ENCODE data around the gene NUFIP2.
"Not testable (repeated sequence)": the region's sequence is repeated elsewhere in the genome, so short reads cannot be mapped to it uniquely, and the experiment has no call there.

NUFIP2 gene

DNA sequence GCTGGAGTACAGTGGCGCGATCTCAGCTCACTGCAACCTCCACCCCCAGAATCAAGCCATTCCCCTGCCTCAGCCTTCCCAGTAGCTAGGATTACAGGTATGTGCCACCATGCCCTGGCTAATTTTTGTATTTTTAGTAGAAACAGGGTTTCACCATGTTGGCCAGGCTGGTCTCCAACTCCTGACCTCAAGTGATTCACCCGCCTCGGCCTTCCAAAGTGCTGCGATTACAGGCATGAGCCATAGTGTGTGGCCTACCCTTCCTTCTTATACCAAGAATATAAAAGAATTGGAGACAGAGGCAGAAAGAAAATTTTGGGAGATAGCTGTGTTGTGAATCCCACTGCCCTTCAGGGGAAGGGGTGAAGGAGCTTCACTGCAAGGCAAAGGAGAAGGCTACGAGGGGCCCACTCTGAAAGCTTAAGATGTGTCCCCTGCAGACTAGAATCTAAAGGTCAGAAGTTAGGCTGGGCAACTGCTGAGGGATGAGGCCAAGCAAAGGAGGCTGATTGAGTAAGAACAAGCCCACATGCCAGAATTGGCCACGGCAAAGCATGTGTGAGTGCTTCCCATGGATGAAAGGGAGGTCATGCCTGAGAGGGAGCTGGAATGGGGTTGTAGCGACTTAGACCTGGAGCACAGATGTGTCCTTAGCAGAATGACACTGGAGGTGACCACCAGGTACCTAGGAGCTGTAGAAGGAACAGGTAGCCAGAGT is 55.7 kb downstream of the NUFIP2 start:
- no peak for DNase-seq (ENCODE audit: low read depth in 2 of 2)

DNA sequence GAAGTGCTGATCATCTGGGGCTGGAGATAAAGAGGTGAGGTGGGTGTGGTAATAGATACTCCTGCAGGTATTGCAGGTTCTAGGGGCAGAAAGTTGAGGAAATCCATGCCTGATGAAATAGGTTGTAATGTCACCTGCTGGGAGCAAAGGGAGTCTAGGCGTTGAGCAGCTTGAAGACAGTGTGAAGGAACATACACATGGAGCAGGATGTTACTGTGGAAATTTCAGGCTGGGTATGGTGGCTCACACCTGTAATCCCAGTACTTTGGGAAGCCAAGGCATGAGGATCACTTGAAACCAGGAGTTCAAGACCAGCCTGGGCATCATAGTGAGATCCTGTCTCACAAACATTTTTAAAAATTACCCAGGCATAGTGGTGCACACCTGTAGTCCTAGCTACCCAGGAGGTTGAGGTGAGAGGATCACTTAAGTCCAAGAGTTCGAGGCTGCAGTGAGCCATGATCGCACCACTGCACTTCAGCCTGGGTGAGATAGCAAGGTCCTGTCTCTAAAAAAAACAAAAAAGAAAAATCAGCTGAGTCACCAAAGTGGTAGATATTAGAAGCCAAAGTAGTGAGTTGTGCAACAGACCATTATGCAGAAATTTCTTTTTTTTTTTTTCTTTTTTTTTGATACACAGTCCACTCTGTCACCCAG is 56.3 kb downstream of the NUFIP2 start:
- DNase-seq (ENCODE audit: low read depth in 2 of 2): no peak

DNA sequence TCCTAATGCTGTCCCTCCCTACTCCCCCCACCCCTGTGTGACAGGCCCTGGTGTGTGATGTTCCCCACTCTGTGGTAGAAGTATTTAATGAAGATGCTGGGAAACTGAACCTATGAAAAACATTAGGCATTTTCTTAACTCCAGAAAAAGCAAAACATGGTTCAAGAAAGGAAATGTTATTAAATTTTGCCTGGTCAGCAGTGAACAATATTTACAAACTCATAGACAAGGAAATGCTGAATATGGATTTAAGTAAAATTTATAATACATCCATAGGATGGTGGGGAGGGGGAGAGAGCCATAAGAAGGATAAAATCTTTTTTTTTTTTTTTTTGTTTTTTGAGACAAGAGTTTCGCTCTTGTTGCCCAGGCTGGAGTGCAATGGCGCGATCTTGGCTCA is 58.0 kb downstream of the NUFIP2 start:
- DNase-seq (ENCODE audit: low read depth in 2 of 2): no peak

DNA sequence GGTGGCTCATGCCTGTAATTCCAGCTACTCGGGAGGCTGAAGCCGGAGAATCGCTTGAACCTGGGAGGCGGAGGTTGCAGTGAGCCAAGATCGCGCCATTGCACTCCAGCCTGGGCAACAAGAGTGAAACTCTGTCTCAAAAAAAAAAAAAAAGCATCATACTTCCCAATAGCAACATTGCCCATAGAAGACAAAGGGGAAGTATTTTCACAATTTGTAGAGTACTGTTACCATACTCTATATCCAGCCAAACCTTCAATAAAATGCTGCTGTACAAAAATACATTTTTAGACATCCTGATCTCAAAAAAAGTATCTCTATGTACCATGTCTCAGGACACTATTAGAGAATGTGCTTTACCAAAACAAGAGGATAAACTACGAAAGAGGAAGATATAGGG is 59.0 kb downstream of the NUFIP2 start:
- not testable (repeated sequence) for DNase-seq (ENCODE audit: low read depth in 2 of 2)

DNA sequence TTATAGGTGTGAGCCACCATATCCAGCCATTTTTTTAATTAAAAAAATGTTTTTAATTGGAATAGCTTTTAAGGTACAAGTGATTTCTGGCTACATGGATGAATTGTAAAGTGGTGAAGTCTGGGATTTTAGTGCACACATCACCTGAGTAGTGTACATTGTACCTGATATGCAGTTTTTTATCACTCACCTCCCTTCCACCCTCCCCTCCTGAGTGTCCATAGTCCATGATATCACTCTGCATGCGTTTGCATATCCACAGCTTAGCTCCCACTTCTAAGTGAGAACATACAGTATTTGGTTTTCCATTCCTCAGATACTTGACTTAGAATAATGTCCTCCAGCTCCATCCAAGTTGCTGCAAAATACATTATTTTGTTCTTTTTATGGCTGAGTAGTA is 60.6 kb downstream of the NUFIP2 start:
- DNase-seq (ENCODE audit: low read depth in 2 of 2): no peak

DNA sequence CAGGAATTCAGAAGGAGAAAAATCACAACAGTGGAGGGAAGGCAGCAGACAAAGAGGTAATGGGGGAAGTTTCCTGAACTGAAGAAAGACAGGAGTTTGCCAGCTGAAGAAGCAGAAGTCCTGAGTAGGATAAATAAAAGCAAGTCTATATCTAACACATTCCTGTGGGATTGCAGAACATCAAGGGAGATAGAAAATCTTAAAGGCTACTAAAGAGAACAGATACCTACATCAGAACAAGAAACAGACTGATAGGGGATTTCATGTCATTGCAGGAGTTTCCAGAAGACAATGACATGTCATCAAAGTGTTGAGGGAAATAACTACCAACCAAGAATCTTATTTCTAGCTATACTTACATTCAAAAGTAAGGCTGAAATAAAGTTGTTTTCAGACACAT is 68.6 kb downstream of the NUFIP2 start:
- DNase-seq (ENCODE audit: low read depth in 2 of 2): no peak

DNA sequence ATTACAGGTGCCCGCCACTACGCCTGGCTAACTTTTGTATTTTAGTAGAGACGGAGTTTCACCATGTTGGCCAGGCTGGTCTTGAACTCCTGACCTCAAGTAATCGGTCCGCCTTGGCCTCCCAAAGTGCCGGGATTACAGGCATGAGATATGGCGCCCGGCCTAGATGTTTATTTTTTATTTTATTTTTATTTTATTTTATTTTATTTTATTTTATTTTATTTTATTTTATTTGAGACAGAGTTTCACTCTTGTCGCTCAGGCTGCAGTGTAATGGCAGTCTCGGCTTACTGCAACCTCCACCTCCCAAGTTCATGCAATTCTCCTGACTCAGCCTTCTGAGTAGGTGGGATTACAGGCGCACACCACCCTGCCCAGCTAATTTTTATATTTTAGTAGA is 72.6 kb downstream of the NUFIP2 start:
- DNase-seq (ENCODE audit: low read depth in 2 of 2): not testable (repeated sequence)

DNA sequence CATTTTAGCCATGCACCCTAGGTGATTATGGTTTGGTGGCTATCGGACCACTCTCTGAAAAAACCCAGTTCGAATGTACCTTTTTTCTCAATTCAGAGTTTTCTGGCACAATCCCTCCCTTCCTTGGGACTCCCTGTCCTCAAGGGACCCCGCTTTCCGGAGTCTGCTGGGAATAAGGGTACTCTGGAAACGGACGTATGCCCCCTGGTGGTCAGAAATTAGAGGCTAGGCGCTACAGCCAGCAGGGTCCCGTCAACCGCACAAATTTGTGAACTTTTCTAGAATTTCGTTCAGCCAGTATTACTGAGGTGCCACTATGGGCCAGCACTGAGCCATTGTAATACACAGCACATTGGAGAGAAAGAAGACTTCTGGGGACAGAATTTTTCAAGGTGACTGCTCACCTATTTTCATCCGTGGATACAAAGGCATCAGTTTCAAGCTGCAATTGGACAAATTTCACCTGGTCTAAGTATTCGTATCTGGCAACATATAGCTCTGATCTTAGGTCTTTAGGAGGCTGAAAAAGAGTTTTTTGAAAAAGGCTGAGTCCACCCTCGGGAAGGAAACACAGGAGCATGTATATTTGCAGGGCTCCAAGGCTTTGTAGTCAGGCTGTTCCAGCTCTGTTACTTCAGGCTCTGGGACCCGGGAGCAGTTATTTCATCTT is 74.4 kb downstream of the NUFIP2 start:
- DNase-seq (ENCODE audit: low read depth in 2 of 2): peak; percentile 22 to 51

DNA sequence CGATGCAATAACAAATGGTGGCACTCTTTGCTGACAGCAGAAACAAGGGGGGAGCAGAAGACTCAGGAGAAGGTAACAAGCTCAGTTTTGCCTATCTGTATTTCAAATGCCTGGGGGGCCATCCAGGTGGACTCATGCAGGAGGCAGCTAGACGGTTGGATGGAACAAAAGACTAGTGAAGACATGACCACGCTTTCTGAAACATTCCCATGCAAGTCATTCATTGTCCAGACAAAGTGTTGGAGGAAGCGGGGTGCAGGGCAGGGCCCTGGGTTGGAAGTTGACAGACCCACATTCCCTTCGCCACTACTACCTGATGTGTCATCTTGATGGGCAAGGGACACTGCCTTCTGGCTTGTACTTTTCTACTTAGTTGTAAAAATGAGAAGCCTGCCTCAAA is 77.1 kb downstream of the NUFIP2 start:
- DNase-seq (ENCODE audit: low read depth in 2 of 2): no peak

DNA sequence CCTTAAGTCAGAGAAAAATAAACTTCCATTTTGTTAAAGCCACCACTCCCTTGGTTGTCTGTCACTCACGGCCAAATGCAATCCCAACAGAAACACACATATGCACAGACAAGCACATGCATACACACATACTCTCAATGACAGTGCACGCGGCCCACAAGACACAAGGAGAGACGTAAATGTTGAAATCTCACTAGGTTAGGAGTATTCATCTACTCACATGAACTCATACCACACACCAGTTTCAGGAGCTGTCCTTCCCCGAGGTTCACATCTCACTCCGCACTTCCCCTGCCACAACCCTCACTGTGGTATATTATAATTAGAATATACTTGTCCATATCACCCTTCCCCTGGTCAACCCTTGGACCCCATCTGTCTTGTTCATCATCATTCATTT is 77.8 kb downstream of the NUFIP2 start:
- no peak for DNase-seq (ENCODE audit: low read depth in 2 of 2)

DNA sequence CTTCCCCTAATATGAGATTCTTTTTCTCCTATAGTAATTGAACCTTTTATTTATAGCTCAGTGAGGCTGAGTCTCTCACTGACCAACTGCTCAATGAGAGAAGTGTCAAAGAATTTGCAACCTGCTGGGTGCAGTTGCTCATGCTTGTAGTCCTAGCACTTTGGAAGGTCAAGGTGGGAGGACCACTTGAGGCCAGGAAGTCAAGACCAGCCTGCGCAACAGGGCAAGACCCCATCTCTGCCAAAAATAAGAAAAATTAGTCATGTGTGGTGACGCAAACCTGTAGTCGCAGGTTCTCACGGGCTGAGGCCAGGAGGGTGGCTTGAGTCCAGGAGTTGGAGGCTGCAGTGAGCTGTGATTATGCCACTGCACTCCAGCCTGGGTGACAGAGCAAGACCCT is 78.2 kb downstream of the NUFIP2 start:
- no peak for DNase-seq (ENCODE audit: low read depth in 2 of 2)

DNA sequence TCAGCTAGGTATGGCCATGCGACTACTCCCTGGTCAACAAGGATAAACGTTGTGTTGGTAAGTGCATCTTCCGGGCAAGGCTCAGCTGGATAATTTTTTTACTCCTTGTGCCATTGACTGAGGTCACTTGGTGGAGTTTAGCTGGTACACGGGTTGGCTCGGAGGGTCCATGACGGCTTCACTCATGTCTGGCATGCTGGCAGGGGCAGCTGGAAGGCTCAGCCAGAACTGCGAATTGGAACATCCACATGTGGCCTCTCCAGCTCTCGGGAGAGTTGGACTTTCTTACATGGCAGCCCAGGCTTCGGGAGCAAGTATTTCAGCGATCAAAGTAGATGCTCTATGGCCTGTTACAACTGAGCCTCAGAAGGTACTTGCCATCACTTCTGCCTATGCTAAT is 78.8 kb downstream of the NUFIP2 start:
- DNase-seq (ENCODE audit: low read depth in 2 of 2): no peak

DNA sequence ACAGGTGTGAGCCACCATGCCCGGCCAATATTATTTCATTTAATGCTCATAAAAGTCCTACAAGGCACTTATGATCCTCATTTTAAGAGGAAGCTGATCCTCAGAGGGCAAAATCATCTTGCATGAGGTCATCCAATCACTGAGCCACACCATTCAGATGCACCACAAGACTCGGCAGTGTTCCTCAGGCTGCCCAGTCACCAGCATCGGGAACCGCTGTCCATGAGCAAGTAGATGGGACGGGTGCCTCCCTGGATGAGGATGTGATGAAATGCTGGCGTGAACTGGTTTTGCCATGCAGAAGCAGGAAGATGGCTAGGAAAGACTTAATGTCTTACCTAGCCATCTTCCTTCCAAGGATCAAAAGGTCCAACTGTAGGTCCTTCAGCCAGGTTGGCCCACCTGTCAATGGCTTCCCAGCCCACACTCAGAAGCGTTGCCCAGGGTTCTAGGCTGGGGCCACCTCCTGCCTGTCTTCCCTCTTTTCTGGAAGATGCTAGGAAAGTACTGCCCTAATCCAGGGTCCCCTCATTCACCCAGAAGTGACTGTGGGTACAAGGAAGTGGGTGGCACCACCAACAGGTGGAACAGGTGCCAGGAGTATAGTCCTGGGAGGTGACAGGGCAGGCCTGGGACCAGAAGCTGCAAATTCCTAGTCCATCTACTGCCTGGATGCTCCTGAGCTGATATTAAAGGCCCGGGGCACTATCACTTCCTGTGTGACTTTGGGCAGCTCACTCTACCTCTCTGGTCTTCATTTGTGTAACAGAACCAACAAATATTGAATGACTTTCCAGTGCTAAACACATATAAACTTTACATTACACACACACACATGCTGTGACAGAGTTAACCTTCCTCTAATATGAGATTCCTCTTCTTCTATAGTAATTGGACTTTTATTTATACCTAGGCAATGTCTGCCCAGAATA is 79.5 kb downstream of the NUFIP2 start:
- DNase-seq (ENCODE audit: low read depth in 2 of 2): no peak

DNA sequence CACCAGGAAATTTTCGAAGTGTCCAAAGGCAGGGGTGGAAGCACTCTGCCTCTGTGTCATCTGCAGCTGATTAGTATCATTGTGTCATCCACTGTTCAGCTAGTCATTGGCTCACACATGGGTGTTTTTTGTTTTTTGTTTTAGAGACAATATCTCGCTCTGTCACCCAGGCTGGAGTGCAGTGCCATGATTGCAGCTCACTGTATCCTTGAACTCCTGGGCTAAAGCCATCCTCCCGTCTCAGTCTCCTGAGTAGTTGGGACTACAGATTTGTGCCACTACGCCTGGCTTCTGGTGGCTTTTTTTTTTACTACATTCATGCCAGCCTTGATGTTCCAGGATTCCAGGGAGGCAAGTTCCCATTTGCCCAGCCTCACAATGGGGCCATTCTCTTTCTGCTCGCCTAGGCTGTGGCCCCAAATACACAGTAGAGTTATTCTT is 81.2 kb downstream of the NUFIP2 start:
- DNase-seq (ENCODE audit: low read depth in 2 of 2): no peak

DNA sequence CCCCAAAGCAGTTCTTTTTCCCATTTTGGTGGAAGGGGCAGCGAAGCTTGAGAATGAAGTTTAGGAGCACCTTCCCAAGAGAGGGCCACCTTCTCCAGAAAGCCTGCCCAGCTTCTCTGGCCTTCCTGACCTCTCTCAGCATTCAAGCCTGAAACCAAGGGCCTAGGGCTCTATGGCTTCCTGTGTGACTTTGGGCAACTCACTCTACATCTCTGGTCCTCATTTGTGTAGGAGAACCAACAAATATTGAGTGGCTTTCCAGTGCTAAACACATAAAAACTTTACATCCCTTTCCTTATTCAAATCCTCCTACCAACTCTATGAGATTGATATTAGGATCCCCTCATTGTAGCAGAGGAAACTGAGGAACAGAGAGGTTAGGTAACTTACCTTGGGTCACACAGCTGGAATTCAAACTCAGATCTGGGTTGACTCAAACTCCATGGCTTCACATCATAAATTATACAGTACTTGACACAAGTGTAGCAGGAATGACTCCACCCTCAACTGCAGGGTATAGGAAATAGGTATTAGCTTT is 81.8 kb downstream of the NUFIP2 start:
- no peak for DNase-seq (ENCODE audit: low read depth in 2 of 2)

DNA sequence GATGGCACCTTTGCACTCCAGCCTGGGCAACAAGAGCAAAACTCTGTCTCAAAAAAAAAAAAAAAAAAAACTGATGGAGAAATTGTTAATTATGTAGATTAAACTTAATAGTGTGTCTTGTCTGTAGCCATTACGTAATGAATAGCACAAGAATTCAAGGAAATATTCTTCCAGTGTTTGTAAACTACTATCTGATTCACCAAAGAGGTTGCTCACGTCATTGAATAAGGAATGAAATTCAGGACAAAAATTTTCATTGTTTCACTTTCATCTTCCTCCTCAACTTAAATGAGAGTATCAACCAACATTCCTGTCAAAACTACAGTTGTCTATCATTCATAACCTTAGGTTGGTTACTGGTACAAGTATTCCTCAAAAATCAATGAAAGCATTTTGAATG is 83.1 kb downstream of the NUFIP2 start:
- DNase-seq (ENCODE audit: low read depth in 2 of 2): no peak

DNA sequence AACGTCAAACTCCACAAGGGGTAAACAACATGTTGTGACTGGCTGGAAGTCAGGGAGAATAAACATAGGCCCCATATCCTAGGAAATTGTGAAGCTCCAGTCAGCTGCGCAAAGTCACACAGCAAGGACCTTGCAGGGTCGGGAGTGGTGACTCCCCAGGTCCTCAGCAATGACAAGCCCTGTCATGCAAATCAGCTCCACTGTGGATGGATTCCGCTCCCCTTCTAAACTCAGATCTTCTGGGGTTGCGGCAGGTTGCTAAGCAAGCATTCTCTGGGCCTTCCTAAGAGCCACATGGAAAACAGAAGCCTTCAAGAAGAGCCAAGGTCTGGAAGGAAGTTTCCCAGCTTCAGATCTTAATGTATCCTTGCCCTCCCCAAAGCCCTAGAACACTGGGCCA is 84.9 kb downstream of the NUFIP2 start:
- no peak for DNase-seq (ENCODE audit: low read depth in 2 of 2)

DNA sequence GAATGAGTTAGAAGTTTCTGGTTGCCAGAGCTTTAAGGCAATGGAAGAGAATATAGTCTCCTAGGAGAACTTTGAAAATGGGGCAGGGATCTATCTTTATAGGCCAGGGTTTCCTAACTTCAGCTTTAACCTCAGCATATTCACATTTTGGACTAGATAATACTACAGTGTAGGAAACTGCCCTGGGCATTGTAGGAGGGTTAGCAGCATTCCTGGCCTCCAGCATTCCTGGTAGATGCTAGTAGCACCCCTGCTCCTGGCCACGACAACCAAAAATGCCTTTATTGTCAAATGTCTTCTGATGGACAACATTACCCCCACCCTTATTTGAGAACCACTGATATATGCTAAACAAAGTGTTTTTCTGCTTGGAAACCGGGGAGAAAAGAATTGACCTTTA is 86.0 kb downstream of the NUFIP2 start:
- DNase-seq (ENCODE audit: low read depth in 2 of 2): no peak

Measured in stimulated activated CD4-positive, alpha-beta T cell treated with anti-CD3 and anti-CD28 coated beads, Interleukin-1b, Interleukin-23, amount 100 ng/mL, for 1 hour (primary cell).